AG04449 (cell line): ENCODE results near the gene DNAJC7.

Experiments used
- CTCF ChIA-PET: fragments of 350-600 bp; formaldehyde crosslinking; extraction: SDS; loops from one replicate; lab custom pipeline; 2021; ENCODE audit warnings: antibody characterized with exemption; lab: Yijun Ruan, JAX
- POLR2A ChIA-PET: fragments of 400-600, 350-600 bp; formaldehyde crosslinking; extraction: SDS; loops from one replicate; lab custom pipeline; 2020; ENCODE audit warnings: antibody characterized with exemption, inconsistent platforms; lab: Yijun Ruan, JAX
- DNase-seq: peaks from one replicate; pipeline ENCODE4 v3.0.0-alpha.2; 2010; ENCODE audit warnings: low read depth, low spot score
- H3K4me3 ChIP-seq: 2 replicates; pipeline ENCODE4 v1.5.1; 2011; ENCODE audit warnings: low read depth, mild to moderate bottlenecking, control low read depth, low read length
- CTCF ChIP-seq: IDR thresholded peaks from one replicate; pipeline ENCODE4 v1.5.1; 2011; ENCODE audit warnings: mild to moderate bottlenecking, moderate library complexity, low read length, control low read depth, inconsistent platforms; ENCODE audit not compliant: insufficient read depth; ENCODE audit errors: missing control alignments

DNAJC7 gene

GRCh38 chr17:42001729-42002128 lies 15.5 kb downstream of the DNAJC7 start:
- no peak for TF ChIP-seq CTCF
- POLR2A ChIA-PET: no interaction called here
- CTCF ChIA-PET: interaction anchor here (1.2 to 3.3 kb wide), 3 partner anchors 11 to 17 kb away, joined by 3 to 10 read pairs (median 3); partner anchors contain the start of gene DNAJC7
- H3K4me3 ChIP-seq: no peak overlapping the region
- DNase-seq: no peak

- no peak for TF ChIP-seq CTCF
- CTCF ChIA-PET: interaction anchor here (0.8 to 1.3 kb wide), 4 partner anchors 11 to 37 kb away, joined by 3 read pairs; partner anchors contain the start of gene DNAJC7
- H3K4me3 ChIP-seq: no peak overlapping the region
- DNase-seq: no peak
- POLR2A ChIA-PET: no interaction called here
Observed at GRCh38 chr17:42000413-42001133, 16.7 kb downstream of the DNAJC7 start.

- no peak for DNase-seq
- no peak overlapping the region for H3K4me3 ChIP-seq
- CTCF ChIA-PET: interaction anchor here (1.2 to 1.7 kb wide), 2 partner anchors 17 to 36 kb away, joined by 4 to 5 read pairs; no protein-coding TSS in a partner anchor
- TF ChIP-seq CTCF: no peak
- POLR2A ChIA-PET: no interaction called here
Observed at GRCh38 chr17:41998497-41998896, 18.7 kb downstream of the DNAJC7 start.

GRCh38 chr17:41996855-41997164 lies 20.4 kb downstream of the DNAJC7 start:
- DNase-seq: no peak
- CTCF ChIA-PET: interaction anchor here (0.9 to 1.2 kb wide), 2 partner anchors 15 to 28 kb away, joined by 3 to 4 read pairs; no protein-coding TSS in a partner anchor
- no peak overlapping the region for H3K4me3 ChIP-seq
- POLR2A ChIA-PET: no interaction called here
- TF ChIP-seq CTCF: no peak

GRCh38 chr17:41992576-41992975 lies 24.7 kb downstream of the DNAJC7 start:
- POLR2A ChIA-PET: no interaction called here
- TF ChIP-seq CTCF: no peak
- CTCF ChIA-PET: interaction anchor here (0.8 to 0.9 kb wide), 2 partner anchors 12 to 29 kb away, joined by 3 read pairs; no protein-coding TSS in a partner anchor
- no peak overlapping the region for H3K4me3 ChIP-seq
- no peak for DNase-seq

- ChIA-PET POLR2A (no interaction called here), CTCF (interaction anchor here (0.5 to 2.2 kb wide), 6 partner anchors 10 to 1233 kb away, joined by 3 to 6 read pairs (median 4); no protein-coding TSS in a partner anchor)
- DNase-seq: no peak
- H3K4me3 ChIP-seq: no peak overlapping the region
- no peak for TF ChIP-seq CTCF
Observed at GRCh38 chr17:41989702-41990419, 27.4 kb downstream of the DNAJC7 start.
